ENCODE data around the gene SDR9C7.

- TF ChIP-seq CTCF (tag by site-specific recombination; IDR thresholded peaks at IDR 0.05) = no peak
- no peak for TF ChIP-seq GLI2 (tag by site-specific recombination; IDR thresholded peaks at IDR 0.05; ENCODE audit: borderline replicate concordance, low read depth)
- no peak for TF ChIP-seq PBX3 (CRISPR knock-in tag; IDR thresholded peaks at IDR 0.05)
- no peak for TF ChIP-seq ZBTB26 (tag by site-specific recombination; optimal IDR thresholded peaks at IDR 0.05)
- no peak for TF ChIP-seq ZNF155 (tag by site-specific recombination; IDR thresholded peaks at IDR 0.05)
- TF ChIP-seq SETDB1 (IDR thresholded peaks at IDR 0.05; ENCODE audit: insufficient read length, low read length) = no peak
- TF ChIP-seq REST (tag by site-specific recombination; IDR thresholded peaks at IDR 0.05) = no peak
Measured at GRCh38 chr12:56932867-56933266, 1.3 kb downstream of the SDR9C7 start.
